Calu3 (cell line): ENCODE measurements around the gene TWIST2. TPM values are rescaled to one million over a fixed set of nuclear protein-coding genes. Genes with fewer than 3 reads are reported as not detected.

Experiments
- BruUV-seq: library from RNA; stranded (reverse); fragments of 400-500 nt; replicated peaks from 2 replicates; lab custom pipeline; 2021; lab: Mats Ljungman, UMichigan
- CTCF ChIA-PET: fragments of 300-600 bp; sonication (Branson Sonifier 250); formaldehyde crosslinking; loops from one replicate; lab custom pipeline; 2022; ENCODE audit warnings: antibody characterized with exemption; lab: Charles Lee
- DNase-seq: peaks from one replicate; pipeline ENCODE4 v3.0.0; 2022
- H3K27ac Mint-ChIP-seq: one replicate; pipeline ENCODE4 v1.8.0; 2022; ENCODE audit warnings: mixed read lengths; ENCODE audit not compliant: unreplicated experiment
- H3K27me3 Mint-ChIP-seq: one replicate; pipeline ENCODE4 v1.8.0; 2022; ENCODE audit warnings: mixed read lengths; ENCODE audit not compliant: unreplicated experiment
- H3K36me3 Mint-ChIP-seq: one replicate; pipeline ENCODE4 v1.8.0; 2022; ENCODE audit warnings: mild to moderate bottlenecking, moderate library complexity, mixed read lengths; ENCODE audit not compliant: insufficient read depth, unreplicated experiment
- H3K4me1 Mint-ChIP-seq: one replicate; pipeline ENCODE4 v1.8.0; 2022; ENCODE audit warnings: mild to moderate bottlenecking, low read depth, mixed read lengths; ENCODE audit not compliant: unreplicated experiment
- H3K4me3 Mint-ChIP-seq: one replicate; pipeline ENCODE4 v1.8.0; 2022; ENCODE audit warnings: mild to moderate bottlenecking, low read depth, moderate library complexity, mixed read lengths; ENCODE audit not compliant: unreplicated experiment
- H3K9me3 Mint-ChIP-seq: one replicate; pipeline ENCODE4 v1.8.0; 2022; ENCODE audit warnings: low read depth, mixed read lengths; ENCODE audit not compliant: unreplicated experiment
- CTCF ChIP-seq: fragments of 200-600 bp; IDR thresholded peaks from one replicate; pipeline ENCODE4 v1.8.0; 2022; ENCODE audit warnings: antibody characterized with exemption; ENCODE audit not compliant: unreplicated experiment
- intact Hi-C: fragments of 100-400 bp; cut with micrococcal nuclease; formaldehyde crosslinking; loops from one replicate; pipeline ENCODE4 v1.10.0; 2022; ENCODE audit not compliant: unreplicated experiment
- total RNA-seq: library from RNA; stranded (reverse); gene quantifications from 2 replicates; pipeline ENCODE4 v1.2.3, GENCODE V29; 2022

The TWIST2 gene
- total RNA-seq, 1 experiment from 2014 or later = not detected

DNA sequence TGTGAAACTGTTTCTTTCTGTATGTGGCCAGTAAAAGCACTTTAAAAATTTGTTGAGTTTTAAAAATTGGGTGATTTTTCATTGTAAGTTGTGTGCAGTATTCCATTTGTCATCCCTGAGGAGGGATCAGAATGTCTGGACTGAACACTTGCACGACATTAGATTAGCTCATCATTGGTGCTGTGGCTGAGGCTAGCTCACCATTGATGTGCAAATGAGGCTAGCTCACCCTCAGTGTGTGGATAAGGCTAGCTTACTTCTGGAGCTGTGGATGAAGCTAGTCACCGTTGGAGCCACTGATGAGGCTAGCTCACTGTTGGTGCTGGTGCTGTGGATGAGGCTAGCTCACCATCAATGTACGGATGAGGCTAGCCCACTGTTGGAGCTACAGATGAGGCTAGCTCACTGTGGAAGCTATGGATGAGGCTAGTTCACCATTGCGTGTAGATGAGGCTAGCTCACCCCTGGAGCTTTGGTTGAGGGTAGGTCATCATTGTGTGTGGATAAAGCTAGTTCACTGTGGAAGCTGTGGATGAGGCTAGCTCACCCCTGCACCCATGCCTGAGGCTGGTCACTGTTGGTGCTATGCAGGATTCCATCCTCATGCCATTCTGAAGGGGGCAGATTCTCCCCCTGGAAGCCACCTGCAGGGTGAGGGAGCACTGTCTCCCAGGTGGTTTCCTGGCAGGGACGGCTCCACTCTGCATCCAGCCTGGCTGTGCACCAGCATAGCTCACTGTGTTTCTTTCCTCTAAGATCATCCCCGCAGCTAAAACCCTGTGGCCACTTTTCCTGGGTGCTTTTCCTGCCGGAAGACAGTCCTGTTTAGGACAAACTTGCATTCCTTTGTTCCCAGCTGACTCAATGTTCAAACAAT is 101.1 kb downstream of the TWIST2 start:
- no TSS peak for BruUV-seq
- CTCF ChIA-PET = no interaction called here
- H3K36me3 Mint-ChIP-seq = no peaks in the 10 kb centered on the region
- no peak for DNase-seq
- H3K4me3 Mint-ChIP-seq = no peak overlapping the region
- TF ChIP-seq CTCF = no peak
- intact Hi-C loops = no loop called here
- H3K9me3 Mint-ChIP-seq = no peaks in the 10 kb centered on the region
- peak overlapping the region; percentile 76 for H3K27ac Mint-ChIP-seq
- peaks cover 15% of the 10 kb centered on the region for H3K4me1 Mint-ChIP-seq
- no peaks in the 10 kb centered on the region for H3K27me3 Mint-ChIP-seq

GRCh38 chr2:238949710-238950345 is 101.9 kb downstream of the TWIST2 start:
- CTCF ChIA-PET = no interaction called here
- no TSS peak for BruUV-seq
- Mint-ChIP-seq H3K27me3 (no peaks in the 10 kb centered on the region), H3K4me3 (no peak overlapping the region), H3K36me3 (no peaks in the 10 kb centered on the region), H3K4me1 (peaks cover 15% of the 10 kb centered on the region), H3K27ac (no peak overlapping the region), H3K9me3 (no peaks in the 10 kb centered on the region)
- TF ChIP-seq CTCF = no peak
- intact Hi-C loops = no loop called here
- no peak for DNase-seq

- TF ChIP-seq CTCF = no peak
- intact Hi-C loops = no loop called here
- H3K9me3 Mint-ChIP-seq = no peaks in the 10 kb centered on the region
- H3K36me3 Mint-ChIP-seq = no peaks in the 10 kb centered on the region
- peaks cover 20% of the 10 kb centered on the region for H3K4me1 Mint-ChIP-seq
- no peak overlapping the region for H3K27ac Mint-ChIP-seq
- CTCF ChIA-PET = no interaction called here
- H3K4me3 Mint-ChIP-seq = no peak overlapping the region
- DNase-seq = no peak
- no peaks in the 10 kb centered on the region for H3K27me3 Mint-ChIP-seq
- no TSS peak for BruUV-seq
These were observed 102.7 kb downstream of the TWIST2 start for GRCh38 chr2:238950551-238950950.

GRCh38 chr2:238952261-238952919 is 104.5 kb downstream of the TWIST2 start:
- Mint-ChIP-seq H3K9me3 (no peaks in the 10 kb centered on the region), H3K27ac (no peak overlapping the region), H3K36me3 (no peaks in the 10 kb centered on the region), H3K4me3 (no peak overlapping the region), H3K27me3 (peaks cover 12% of the 10 kb centered on the region), H3K4me1 (peaks cover 23% of the 10 kb centered on the region)
- intact Hi-C loops = no loop called here
- no peak for DNase-seq
- TF ChIP-seq CTCF = no peak
- BruUV-seq = no TSS peak
- CTCF ChIA-PET = no interaction called here
